Activated naive CD8-positive, alpha-beta T cell treated with anti-CD3 and anti-CD28 coated beads, Interleukin-2, amount 10 ng/mL, durations not matched to agents 7 days and 5 days (primary cell): Measurements from ENCODE around the gene RNF111. TPM values are rescaled to one million over a fixed set of nuclear protein-coding genes. Genes with fewer than 3 reads are reported as not detected.

Experiments
- ATAC-seq: fragments of 150-1000 bp; cut with Tn5 transposase; one replicate; pipeline ENCODE4 v1.10.0; 2021; ENCODE audit warnings: low read depth, moderate library complexity
- POLR2A ChIA-PET: fragments of 350-600 bp; sonication (Branson Sonifier 250); formaldehyde crosslinking; loops from one replicate; lab custom pipeline; 2021; ENCODE audit warnings: antibody characterized with exemption; lab: Charles Lee
- DNase-seq: peaks from one replicate; pipeline ENCODE4 v3.0.0; 2021
- H3K27ac Mint-ChIP-seq: one replicate; pipeline ENCODE4 v1.8.0; 2022; ENCODE audit warnings: mild to moderate bottlenecking, mixed read lengths
- H3K27me3 Mint-ChIP-seq: one replicate; pipeline ENCODE4 v1.8.0; 2022; ENCODE audit warnings: mild to moderate bottlenecking, moderate library complexity, mixed read lengths
- H3K36me3 Mint-ChIP-seq: one replicate; pipeline ENCODE4 v1.8.0; 2021; ENCODE audit warnings: mild to moderate bottlenecking, mixed read lengths
- H3K4me1 Mint-ChIP-seq: one replicate; pipeline ENCODE4 v1.8.0; 2021; ENCODE audit warnings: mixed read lengths
- H3K4me3 Mint-ChIP-seq: one replicate; pipeline ENCODE4 v1.8.0; 2022; ENCODE audit warnings: mild to moderate bottlenecking, moderate library complexity, mixed read lengths
- H3K9me3 Mint-ChIP-seq: one replicate; pipeline ENCODE4 v1.8.0; 2021; ENCODE audit warnings: mixed read lengths
- total RNA-seq, 2 experiments: library from RNA; stranded (reverse); gene quantifications; one replicate each; pipeline ENCODE4 v1.2.3, GENCODE V29; 2021

The RNF111 gene
- 10 to 100 TPM; 38.2 to 46.9 TPM for total RNA-seq

DNA sequence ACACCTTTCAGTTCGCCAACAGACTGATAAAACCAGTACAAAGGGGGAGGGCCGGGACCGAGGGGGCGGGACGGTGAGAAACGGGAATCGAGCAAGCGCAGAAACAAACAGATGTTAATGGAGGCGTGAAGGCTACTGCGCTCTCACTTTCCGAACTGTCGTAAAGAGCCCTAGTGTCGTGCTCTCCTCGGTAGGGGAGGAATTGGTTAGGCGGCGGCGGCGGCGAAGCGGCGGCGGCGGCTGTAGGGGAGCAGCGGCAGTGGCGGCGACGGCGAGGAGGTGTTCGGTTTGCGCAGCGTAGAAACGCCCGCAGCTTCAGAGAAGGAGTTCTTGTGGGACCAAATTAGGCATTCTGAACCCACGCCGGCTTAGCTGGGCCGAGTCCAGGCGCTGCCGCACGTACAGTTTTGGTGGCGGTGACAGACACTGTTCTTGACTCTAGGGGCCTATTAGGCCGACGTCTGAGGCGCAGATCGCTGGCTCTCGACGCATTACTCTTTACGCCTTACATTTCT lies at the start of gene RNF111:
TSS of gene RNF111 (plus strand) at position 173 of the 515 bp plus-strand sequence. CDS start 43,160 bp downstream, outside the sequence.
- Mint-ChIP-seq H3K4me3 (peak within 1 kb of the TSS; percentile 98), H3K9me3 (no peaks in the 10 kb centered on the region), H3K27ac (peak within 1 kb of the TSS; percentile 93), H3K36me3 (peaks cover 21% of the 10 kb centered on the region), H3K27me3 (no peaks in the 10 kb centered on the region), H3K4me1 (peaks cover 32% of the 10 kb centered on the region)
- ATAC-seq, result peak; percentile 87
- DNase-seq, result peak; percentile 84
- POLR2A ChIA-PET, result interaction anchor here (1.3 to 1.4 kb wide), 2 partner anchors 73 to 119 kb away, joined by 3 read pairs; no protein-coding TSS in a partner anchor

DNA sequence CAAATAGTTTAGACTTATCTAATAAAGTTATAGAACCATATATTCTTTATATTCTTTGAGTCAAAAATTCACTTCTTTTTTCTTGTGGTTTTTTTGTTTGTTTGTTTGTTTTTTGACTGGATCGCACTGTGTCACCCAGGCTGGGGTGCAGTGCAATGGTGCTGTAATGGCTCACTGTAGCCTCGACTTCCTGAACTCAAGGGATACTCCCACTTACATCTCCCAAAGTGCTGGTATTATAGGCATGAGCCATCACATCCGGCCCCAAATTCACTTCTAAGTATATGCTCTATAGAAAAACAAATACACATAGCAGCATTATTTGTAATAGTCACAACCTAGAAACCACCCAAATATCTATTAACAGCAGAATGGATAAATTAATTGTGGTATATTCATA lies 40.3 kb upstream of the RNF111 start:
- ATAC-seq (no peak), DNase-seq (no peak)
- no peaks in the 10 kb centered on the region for H3K36me3 Mint-ChIP-seq
- POLR2A ChIA-PET, result no interaction called here
- no peaks in the 10 kb centered on the region for H3K27me3 Mint-ChIP-seq
- no peaks in the 10 kb centered on the region for H3K9me3 Mint-ChIP-seq
- no peak overlapping the region for H3K4me3 Mint-ChIP-seq
- no peak overlapping the region for H3K27ac Mint-ChIP-seq
- H3K4me1 Mint-ChIP-seq, result peaks cover 2% of the 10 kb centered on the region

DNA sequence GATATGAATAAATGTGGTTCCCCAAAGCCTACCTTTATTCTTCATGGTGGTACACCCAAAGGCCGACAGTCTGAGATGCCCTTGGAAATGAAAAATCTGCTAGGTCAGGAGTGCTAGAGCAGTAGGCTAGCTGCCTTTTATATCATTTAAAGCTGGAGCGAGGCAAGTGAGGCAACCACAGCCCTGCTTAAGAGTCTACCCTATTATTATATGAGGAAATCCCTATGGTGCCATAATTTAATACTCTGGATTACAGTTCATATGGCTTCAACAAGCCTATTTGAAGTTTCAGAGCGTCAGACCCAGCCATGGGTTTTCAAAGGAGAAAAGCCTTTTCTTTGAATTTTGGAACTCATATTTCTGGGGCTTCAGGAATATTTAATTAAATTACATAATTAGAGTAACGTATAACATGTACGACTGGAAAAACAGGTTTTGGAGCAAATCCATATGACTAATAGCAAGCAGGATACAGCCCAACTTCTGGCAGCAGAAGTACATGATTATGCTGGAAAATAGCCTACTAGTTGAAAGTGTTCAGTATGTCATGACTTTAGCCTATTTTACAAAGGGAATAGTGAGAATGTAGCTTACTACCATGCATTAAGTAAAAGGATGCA lies 36.0 kb upstream of the RNF111 start:
- DNase-seq (no peak), ATAC-seq (no peak)
- H3K4me3 Mint-ChIP-seq, result no peak overlapping the region
- peaks cover 5% of the 10 kb centered on the region for H3K27me3 Mint-ChIP-seq
- POLR2A ChIA-PET, result interaction anchor here (1.0 kb wide), 1 partner anchor 18 kb away, joined by 4 read pairs; the partner anchor contains the start of gene SLTM
- H3K9me3 Mint-ChIP-seq, result no peaks in the 10 kb centered on the region
- H3K36me3 Mint-ChIP-seq, result no peaks in the 10 kb centered on the region
- no peak overlapping the region for H3K27ac Mint-ChIP-seq
- peaks cover 8% of the 10 kb centered on the region for H3K4me1 Mint-ChIP-seq

DNA sequence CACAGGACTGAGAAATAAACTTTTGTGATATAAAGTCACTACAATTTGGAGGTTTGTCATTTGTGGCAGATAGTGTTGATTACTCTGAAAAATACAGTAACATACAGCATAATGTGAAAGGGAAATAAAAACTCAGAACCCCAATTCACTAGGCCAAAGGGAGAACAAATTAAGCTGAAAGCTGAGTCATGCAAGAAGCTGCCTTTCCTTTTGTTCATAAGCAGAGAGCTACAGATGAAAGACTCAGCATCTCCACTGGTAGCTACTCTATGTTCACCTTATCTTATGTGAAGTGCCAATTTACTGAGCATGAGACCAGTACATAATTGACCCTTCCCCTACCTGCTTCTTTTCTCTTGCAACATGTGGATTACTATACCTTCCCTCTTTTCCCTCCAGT lies 34.7 kb upstream of the RNF111 start:
- ATAC-seq, result no peak
- POLR2A ChIA-PET, result interaction anchor here (0.6 to 1.0 kb wide), 2 partner anchors 19 to 170 kb away, joined by 4 to 7 read pairs; partner anchors contain the start of gene SLTM
- Mint-ChIP-seq H3K27me3 (peaks cover 5% of the 10 kb centered on the region), H3K36me3 (no peaks in the 10 kb centered on the region), H3K27ac (no peak overlapping the region), H3K4me1 (peaks cover 13% of the 10 kb centered on the region), H3K9me3 (no peaks in the 10 kb centered on the region), H3K4me3 (no peak overlapping the region)
- no peak for DNase-seq

DNA sequence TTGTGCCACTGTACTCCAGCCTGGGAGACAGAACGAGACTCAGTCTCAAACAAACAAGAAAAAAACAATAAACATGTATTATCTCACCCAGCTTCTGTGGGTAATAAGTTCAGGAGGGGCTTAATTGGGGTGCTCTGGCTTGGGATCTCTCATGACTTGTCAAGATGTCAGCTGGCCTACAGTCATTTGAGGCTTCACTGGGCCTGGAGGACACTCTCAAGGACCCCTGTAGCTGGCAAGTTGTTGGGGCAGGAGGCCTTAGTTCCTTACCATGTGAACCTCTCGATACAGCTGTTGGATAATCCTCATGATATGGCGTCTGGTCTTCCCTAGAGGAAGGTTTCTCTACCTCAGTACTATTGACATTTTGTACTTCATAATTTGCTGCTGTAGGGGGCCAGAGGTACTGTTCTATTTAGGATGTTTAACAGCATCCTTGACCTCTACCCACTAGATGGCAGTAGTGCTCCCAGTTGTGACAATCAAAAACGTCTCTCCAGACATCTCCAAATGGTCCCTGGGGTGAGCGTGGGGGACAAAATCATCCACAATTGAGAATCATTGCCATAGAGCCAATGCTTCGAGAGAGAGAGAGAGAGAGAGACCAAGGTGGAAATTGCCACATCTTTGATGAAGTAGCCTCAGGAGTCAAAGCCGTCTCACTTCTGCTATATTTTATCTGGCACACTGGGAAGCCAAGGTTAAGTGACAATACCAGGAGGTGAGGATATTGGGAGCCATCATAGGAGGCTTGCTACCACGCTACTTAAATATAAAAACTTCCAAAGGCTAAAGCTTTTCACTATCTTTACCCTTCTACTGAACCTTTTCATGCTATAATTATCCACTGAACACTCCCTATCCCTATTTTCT lies 30.1 kb upstream of the RNF111 start:
- Mint-ChIP-seq H3K4me1 (peaks cover 11% of the 10 kb centered on the region), H3K9me3 (no peaks in the 10 kb centered on the region), H3K4me3 (no peak overlapping the region), H3K36me3 (no peaks in the 10 kb centered on the region), H3K27me3 (peaks cover 7% of the 10 kb centered on the region), H3K27ac (no peak overlapping the region)
- ATAC-seq, result peak; percentile 90
- no peak for DNase-seq
- POLR2A ChIA-PET, result no interaction called here

DNA sequence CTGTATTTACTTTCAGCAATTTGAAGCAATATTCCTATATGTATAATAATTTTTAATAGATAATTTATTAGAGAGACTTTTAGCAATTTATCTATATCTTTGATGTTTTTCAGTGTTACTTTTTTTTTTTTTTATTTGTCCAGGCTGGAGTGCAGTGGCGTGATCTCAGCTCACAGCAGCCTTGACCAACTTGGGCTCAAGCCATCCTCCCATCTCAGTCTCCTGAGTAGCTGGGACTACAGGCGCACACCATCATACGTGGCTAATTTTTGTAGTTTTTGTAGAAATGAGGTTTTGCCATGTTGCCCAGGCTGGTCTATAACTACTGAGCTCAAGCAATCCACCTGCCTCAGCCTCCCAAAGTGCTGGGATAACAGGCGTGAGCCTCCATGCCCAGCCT lies 28.7 kb upstream of the RNF111 start:
- H3K36me3 Mint-ChIP-seq, result no peaks in the 10 kb centered on the region
- no peaks in the 10 kb centered on the region for H3K9me3 Mint-ChIP-seq
- ATAC-seq (no peak), DNase-seq (no peak)
- H3K27ac Mint-ChIP-seq, result no peak overlapping the region
- H3K27me3 Mint-ChIP-seq, result peaks cover 7% of the 10 kb centered on the region
- H3K4me1 Mint-ChIP-seq, result peaks cover 5% of the 10 kb centered on the region
- H3K4me3 Mint-ChIP-seq, result no peak overlapping the region
- POLR2A ChIA-PET, result interaction anchor here (0.6 kb wide), 1 partner anchor 184 kb away, joined by 6 read pairs; no protein-coding TSS in a partner anchor

DNA sequence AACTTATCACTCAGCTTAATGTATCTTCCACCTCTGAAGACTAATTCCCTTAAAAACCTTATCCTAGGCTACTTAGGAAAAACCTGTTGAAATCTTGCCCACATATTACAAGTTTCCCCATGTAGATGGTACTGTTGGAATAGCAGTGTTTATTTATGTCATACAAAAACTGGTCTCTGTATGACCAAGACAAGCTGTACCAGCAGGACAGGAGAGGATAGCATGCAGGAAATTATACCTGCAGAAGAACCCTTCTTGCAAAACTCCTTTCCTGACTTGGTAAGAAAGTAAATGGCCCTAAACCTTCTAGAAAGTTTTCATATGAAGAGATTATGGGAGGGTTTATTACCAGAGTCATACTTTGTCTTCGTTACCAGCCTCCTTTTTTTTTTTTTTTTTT lies 25.3 kb upstream of the RNF111 start:
- ATAC-seq, result no peak

DNA sequence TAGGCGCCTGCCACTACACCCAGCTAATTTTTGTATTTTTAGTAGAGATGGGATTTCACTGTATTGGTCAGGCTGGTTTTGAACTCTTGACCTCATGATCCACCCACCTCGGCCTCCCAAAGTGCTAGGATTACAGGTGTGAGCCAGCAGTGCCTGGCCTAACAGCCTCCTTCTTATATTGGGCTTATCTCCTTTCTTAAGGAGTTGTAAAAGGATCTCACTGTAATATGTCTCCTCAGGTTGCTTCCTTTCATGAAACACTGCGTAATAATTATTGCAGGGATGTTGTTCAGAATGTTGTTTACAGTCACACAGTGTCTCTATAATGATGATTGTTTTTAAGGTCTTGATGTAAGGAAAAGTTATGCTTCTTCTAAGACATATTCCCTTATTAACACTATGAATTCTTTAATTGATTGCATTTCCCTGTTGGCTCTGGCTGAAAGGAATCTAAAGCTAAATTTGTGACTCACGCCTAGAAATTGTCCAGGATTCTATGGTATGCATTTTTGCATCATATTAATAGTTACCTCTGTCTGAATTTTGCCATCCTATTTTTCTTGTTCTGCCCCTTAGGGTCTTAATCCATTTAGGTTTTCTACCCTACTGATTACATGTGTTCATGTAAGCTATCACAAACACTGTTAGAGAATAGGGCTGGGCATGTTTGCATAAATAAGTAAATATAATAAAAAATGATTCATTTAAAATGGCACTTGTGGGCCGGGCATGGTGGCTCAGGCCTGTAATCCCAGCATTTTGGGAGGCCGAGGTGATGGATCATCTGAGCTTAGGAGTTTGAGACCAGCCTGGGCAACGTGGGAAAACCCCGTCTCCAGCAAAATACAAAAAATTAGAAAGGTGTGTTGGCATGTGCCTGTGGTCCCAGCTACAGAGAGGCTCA lies 24.5 kb upstream of the RNF111 start:
- Mint-ChIP-seq H3K4me1 (no peaks in the 10 kb centered on the region), H3K27me3 (peaks cover 2% of the 10 kb centered on the region), H3K27ac (no peak overlapping the region), H3K36me3 (no peaks in the 10 kb centered on the region), H3K4me3 (no peak overlapping the region), H3K9me3 (no peaks in the 10 kb centered on the region)
- ATAC-seq, result no peak
- no peak for DNase-seq
- POLR2A ChIA-PET, result no interaction called here

More for the DNA sequence above, 25.3 kb upstream of the RNF111 start:
- Mint-ChIP-seq H3K4me3 (no peak overlapping the region), H3K27me3 (peaks cover 2% of the 10 kb centered on the region), H3K4me1 (peaks cover 5% of the 10 kb centered on the region), H3K36me3 (no peaks in the 10 kb centered on the region), H3K9me3 (no peaks in the 10 kb centered on the region), H3K27ac (no peak overlapping the region)
- DNase-seq, result no peak
- POLR2A ChIA-PET, result interaction anchor here (0.7 kb wide), 1 partner anchor 387 kb away, joined by 6 read pairs; no protein-coding TSS in a partner anchor

DNA sequence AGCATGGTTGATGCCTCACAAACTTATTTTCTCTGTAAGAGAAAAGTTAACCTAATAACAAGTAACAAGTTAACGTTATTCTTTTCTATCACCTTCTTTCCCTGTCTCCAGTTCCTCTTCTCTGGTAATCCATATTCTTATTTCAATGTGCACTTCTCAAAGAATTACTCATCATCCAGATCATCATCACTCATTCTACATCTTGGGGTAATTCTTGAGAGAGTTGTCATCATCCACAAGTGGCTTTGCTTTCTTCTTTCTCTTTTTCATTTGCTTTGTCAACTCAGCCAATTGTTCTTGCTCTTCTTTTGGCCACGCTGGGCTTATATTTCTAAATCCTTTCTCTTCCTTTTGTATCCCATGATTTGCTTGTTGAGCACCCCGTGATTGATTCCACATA lies 20.8 kb upstream of the RNF111 start:
- ATAC-seq (no peak), DNase-seq (no peak)
- POLR2A ChIA-PET, result no interaction called here
- no peaks in the 10 kb centered on the region for H3K9me3 Mint-ChIP-seq
- no peaks in the 10 kb centered on the region for H3K4me1 Mint-ChIP-seq
- H3K36me3 Mint-ChIP-seq, result no peaks in the 10 kb centered on the region
- H3K27ac Mint-ChIP-seq, result no peak overlapping the region
- no peak overlapping the region for H3K4me3 Mint-ChIP-seq
- no peaks in the 10 kb centered on the region for H3K27me3 Mint-ChIP-seq

DNA sequence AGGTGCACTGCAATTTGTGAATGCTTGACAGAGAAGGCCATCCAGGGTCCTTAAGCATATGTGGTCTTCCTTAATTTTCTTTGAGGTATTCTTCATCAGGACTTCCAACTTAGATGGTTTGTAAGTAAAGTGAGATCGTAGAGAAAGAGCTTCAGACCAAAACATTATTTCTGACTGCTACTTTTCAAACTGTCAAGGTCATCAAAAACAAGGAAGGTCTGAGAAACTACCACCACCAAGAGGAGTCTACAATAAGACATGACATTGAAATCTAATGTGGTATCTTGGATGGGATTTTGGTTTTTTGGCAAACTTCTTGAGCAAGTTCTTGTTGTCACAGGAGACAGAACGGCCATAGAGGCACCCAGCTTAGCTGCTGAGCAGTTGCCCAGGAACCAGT lies 20.0 kb upstream of the RNF111 start:
- H3K36me3 Mint-ChIP-seq, result no peaks in the 10 kb centered on the region
- ATAC-seq, result no peak
- POLR2A ChIA-PET, result no interaction called here
- H3K27ac Mint-ChIP-seq, result no peak overlapping the region
- H3K9me3 Mint-ChIP-seq, result no peaks in the 10 kb centered on the region
- H3K4me1 Mint-ChIP-seq, result no peaks in the 10 kb centered on the region
- no peak for DNase-seq
- H3K27me3 Mint-ChIP-seq, result peaks cover 2% of the 10 kb centered on the region
- no peak overlapping the region for H3K4me3 Mint-ChIP-seq

DNA sequence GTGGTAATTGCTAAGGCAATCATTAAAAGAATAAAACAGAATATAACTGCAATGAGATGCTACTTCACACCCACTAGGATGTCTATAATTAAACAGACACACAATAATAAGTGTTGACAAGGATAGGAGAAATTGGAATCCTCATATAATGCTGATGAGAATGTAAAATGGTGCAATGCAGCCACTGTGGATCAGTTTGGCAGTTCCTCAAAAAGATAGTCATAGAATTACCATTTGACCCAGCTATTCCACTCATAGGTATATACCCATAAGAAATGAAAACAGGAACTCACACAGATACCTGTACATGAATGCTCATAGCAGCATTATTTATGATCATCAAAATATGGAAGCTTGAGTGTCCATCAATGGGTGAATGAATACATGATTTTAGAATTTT lies 9.6 kb upstream of the RNF111 start:
- POLR2A ChIA-PET, result no interaction called here
- DNase-seq (no peak), ATAC-seq (no peak)
- Mint-ChIP-seq H3K9me3 (no peaks in the 10 kb centered on the region), H3K4me3 (no peak overlapping the region), H3K36me3 (no peaks in the 10 kb centered on the region), H3K4me1 (peaks cover 39% of the 10 kb centered on the region), H3K27ac (no peak overlapping the region), H3K27me3 (peaks cover 2% of the 10 kb centered on the region)

DNA sequence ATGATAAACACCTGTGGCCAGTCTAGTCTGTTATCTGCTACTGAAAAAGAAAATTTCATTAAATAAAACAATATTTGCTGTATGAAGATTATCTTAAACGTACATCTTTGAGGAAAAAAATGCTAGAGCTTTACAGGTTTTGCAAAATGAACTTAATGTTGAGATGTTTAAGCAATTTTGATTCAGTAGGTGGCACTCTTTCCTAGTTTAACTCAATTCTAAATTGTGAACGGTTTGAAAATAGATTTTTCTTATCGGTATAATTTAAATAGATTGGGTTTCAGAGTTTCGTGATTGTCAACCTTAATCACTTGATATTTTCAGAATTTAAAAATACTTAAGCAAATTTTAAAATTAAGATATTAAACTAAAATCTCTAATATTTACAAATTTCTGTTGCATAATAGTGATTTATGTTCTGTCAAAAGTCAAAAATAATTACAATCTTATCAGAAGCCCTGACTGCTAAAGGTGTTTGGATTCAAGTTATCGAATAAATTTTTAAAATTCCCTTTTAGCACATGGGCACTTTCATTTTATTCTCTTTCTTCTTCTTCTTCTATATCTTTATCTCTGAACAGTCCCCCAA lies 7.0 kb upstream of the RNF111 start:
- peaks cover 2% of the 10 kb centered on the region for H3K27me3 Mint-ChIP-seq
- H3K9me3 Mint-ChIP-seq, result no peaks in the 10 kb centered on the region
- DNase-seq, result no peak
- peaks cover 34% of the 10 kb centered on the region for H3K4me1 Mint-ChIP-seq
- peak overlapping the region; percentile 72 for H3K4me3 Mint-ChIP-seq
- peak overlapping the region; percentile 74 for H3K27ac Mint-ChIP-seq
- POLR2A ChIA-PET, result interaction anchor here (0.9 to 1.0 kb wide), 2 partner anchors 210 to 543 kb away, joined by 3 read pairs; no protein-coding TSS in a partner anchor
- no peak for ATAC-seq
- H3K36me3 Mint-ChIP-seq, result no peaks in the 10 kb centered on the region
